WTC11 (cell line): ENCODE results near the gene LTBP1.

Source experiments
- ATF6 ChIP-seq: sonication (generic); formaldehyde crosslinking; IDR thresholded peaks from 2 replicates; pipeline ENCODE4 v1.8.1; 2023; ENCODE audit warnings: mild to moderate bottlenecking, missing genetic modification reagents
- CTCF ChIP-seq: fragments of 200-600 bp; IDR thresholded peaks from 2 replicates; pipeline ENCODE4 v1.8.0; 2022; ENCODE audit warnings: antibody characterized with exemption
- ETV6 ChIP-seq: sonication (generic); formaldehyde crosslinking; IDR thresholded peaks from 2 replicates; pipeline ENCODE4 v1.8.1; 2022; ENCODE audit warnings: mild to moderate bottlenecking, missing genetic modification reagents
- ZNF232 ChIP-seq: sonication (generic); formaldehyde crosslinking; IDR thresholded peaks from 2 replicates; pipeline ENCODE4 v1.8.0; 2022; ENCODE audit warnings: mild to moderate bottlenecking, missing genetic modification reagents

GRCh38 chr2:33441235-33441810 lies 494.6 kb downstream of the LTBP1 start:
- TF ChIP-seq ZNF232 (CRISPR knock-in tag) (no peak), CTCF (peak; percentile 19; the same call in 1 of the 2 replicates), ETV6 (CRISPR knock-in tag) (no peak), ATF6 (no peak)
